Esophagus squamous epithelium (tissue), 5 donors: ENCODE measurements around the gene LPP. TPM values are rescaled to one million over a fixed set of nuclear protein-coding genes. Genes with fewer than 3 reads are reported as not detected.

ENCODE experiments used
- DNase-seq: peaks from one replicate; lab custom pipeline; 2025; lab: John Stamatoyannopoulos, UW
- H3K27ac ChIP-seq, 4 donors: fragments of 200-600 bp; sonication (generic); one replicate each; pipeline ENCODE4 v1.5.1; 2016 to 2019; ENCODE audit warnings: mild to moderate bottlenecking in 1 of 4
- H3K27me3 ChIP-seq, 4 donors: fragments of 200-600 bp; sonication (generic); 1 replicate in 3 of 4; 2 replicates in 1 of 4; pipeline versions ENCODE4 v1.5.1 to v1.6.0; 2017 to 2021; ENCODE audit warnings: antibody characterized with exemption in 1 of 4
- H3K36me3 ChIP-seq, 3 donors: fragments of 200-600 bp; sonication (generic); one replicate each; pipeline ENCODE4 v1.5.1; 2016 to 2019
- H3K4me1 ChIP-seq, 3 donors: fragments of 200-600 bp; sonication (generic); one replicate each; pipeline ENCODE4 v1.5.1; 2017 to 2019
- H3K4me3 ChIP-seq, 4 donors: fragments of 200-600 bp; sonication (generic); 1 replicate in 3 of 4; 2 replicates in 1 of 4; pipeline ENCODE4 v1.5.1; 2016 to 2019; ENCODE audit warnings: mild to moderate bottlenecking in 2 of 4, moderate library complexity in 1 of 4
- H3K9me3 ChIP-seq, 3 donors: fragments of 200-600 bp; sonication (generic); one replicate each; pipeline ENCODE4 v1.5.1; 2016 to 2019
- POLR2A ChIP-seq, 4 donors: fragments of 450-650 bp; IDR thresholded peaks; one replicate each; pipeline ENCODE4 v1.6.1; 2017; ENCODE audit warnings: antibody characterized with exemption in 4 of 4, mild to moderate bottlenecking in 4 of 4, moderate library complexity in 3 of 4
- WGBS, 2 donors: methylation state at CpG; one replicate each; pipeline ENCODE4 v1.1.5; 2018; 5-methylcytosine and 5-hydroxymethylcytosine counted together
- intact Hi-C: fragments of 100-400 bp; cut with DNase I; formaldehyde crosslinking; loops from one replicate; pipeline ENCODE4 v1.15.0; 2022
- total RNA-seq, 4 donors: library from RNA; depleted of rRNA; stranded (reverse); fragments of >200 nt; gene quantifications; one replicate each; pipeline ENCODE4 v1.1.0, GENCODE V29; 2016
- TF ChIP-seq, protein P1 (sequence below), 6 experiments: fragments of 450-650 bp in 4 of 6; fragments of 200-600 bp in 2 of 6; sonication (generic) in 2 of 6; IDR thresholded peaks; one replicate each; pipeline ENCODE4 v1.5.1; 2016 to 2019; ENCODE audit warnings: antibody characterized with exemption in 6 of 6, mild to moderate bottlenecking in 4 of 6, moderate library complexity in 4 of 6
- donor health status: DM: yes; HTN: yes; CAD: no.

LPP gene
- total RNA-seq, 4 donors from 2014 or later: 41.4 to 369 (median 97.3) TPM

DNA sequence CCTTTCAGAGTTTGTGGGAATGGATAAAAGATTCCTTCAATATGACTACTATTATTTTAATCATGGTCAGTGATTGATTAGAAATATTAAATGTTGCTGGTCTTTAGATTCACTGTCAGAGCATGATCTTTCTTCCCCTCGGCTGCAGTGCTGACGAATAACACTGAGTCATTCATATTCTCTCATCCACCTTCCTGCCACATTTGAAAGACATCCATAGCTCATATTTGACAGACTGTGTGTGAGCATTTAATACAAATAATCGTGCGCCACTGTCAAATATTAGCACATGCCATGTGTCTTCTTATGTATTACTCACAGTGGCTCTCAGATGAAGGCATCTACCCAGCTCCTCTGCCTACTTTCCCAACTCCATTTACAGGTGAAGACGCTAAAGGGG lies 541.3 kb downstream of the LPP start:
- Histone ChIP-seq H3K27ac (no peak overlapping the region), H3K4me1 (peaks cover 0 to 11% (median 0%) of the 10 kb centered on the region in 3 donors), H3K4me3 (no peak overlapping the region), H3K36me3 (no peaks in the 10 kb centered on the region), H3K27me3 (no peaks in the 10 kb centered on the region), H3K9me3 (no peaks in the 10 kb centered on the region)
- no peak for DNase-seq
- intact Hi-C loops: no loop called here
- 45 to 70% methylated on average over 5 of the region's 5 CpGs for WGBS, 2 donors
- no peak for TF ChIP-seq POLR2A (IDR thresholded peaks at IDR 0.05)
- TF ChIP-seq, protein P1, sequence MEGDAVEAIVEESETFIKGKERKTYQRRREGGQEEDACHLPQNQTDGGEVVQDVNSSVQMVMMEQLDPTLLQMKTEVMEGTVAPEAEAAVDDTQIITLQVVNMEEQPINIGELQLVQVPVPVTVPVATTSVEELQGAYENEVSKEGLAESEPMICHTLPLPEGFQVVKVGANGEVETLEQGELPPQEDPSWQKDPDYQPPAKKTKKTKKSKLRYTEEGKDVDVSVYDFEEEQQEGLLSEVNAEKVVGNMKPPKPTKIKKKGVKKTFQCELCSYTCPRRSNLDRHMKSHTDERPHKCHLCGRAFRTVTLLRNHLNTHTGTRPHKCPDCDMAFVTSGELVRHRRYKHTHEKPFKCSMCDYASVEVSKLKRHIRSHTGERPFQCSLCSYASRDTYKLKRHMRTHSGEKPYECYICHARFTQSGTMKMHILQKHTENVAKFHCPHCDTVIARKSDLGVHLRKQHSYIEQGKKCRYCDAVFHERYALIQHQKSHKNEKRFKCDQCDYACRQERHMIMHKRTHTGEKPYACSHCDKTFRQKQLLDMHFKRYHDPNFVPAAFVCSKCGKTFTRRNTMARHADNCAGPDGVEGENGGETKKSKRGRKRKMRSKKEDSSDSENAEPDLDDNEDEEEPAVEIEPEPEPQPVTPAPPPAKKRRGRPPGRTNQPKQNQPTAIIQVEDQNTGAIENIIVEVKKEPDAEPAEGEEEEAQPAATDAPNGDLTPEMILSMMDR (IDR thresholded peaks at IDR 0.05): no peak

DNA sequence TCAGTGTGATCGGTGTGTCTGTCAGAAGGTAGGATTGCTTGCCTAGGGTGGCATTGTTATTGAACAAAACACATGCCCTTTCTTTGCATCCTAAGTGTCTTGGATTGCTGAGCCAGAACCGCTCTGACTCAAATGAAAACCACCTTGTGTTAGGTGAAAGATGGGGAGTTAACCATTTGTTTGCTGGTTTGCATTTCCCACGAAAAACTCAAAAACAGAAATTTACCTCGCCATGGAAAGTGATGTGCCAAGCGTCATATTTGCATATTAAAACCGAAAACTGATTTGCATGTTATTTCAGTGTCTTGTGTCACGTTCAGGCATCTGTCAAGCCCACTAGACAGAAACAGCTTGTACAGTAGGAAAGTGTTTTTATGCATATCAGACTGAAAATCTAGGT lies 543.2 kb downstream of the LPP start:
- WGBS, 2 donors: 74 to 83% methylated on average over 7 of the region's 7 CpGs
- H3K27me3 ChIP-seq: no peaks in the 10 kb centered on the region
- no peaks in the 10 kb centered on the region for H3K36me3 ChIP-seq
- TF ChIP-seq, protein P1 (IDR thresholded peaks at IDR 0.05): no peak
- no peaks in the 10 kb centered on the region for H3K4me1 ChIP-seq
- no peak overlapping the region for H3K4me3 ChIP-seq
- no peak overlapping the region for H3K27ac ChIP-seq
- DNase-seq: no peak
- intact Hi-C loops: no loop called here
- no peaks in the 10 kb centered on the region for H3K9me3 ChIP-seq

DNA sequence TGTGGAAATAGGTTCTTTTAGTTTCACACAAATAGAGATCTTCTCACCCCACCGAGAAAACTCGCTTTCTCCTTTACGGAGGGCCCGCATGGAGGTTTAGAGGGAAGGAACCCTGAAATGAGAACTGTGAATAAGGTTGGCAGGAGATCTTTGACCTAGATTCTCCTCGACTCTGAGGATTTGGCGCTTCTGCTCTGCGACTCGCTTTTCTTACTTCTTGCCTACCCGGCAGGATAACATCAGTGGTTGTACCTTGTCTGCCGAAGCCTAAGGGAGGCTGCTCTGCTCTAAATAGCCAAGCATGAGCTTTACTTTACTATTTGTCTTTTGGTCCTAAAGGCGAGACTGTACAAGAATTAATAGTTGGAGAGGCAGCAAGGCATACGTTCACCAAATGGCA lies 544.5 kb downstream of the LPP start:
- H3K9me3 ChIP-seq: no peaks in the 10 kb centered on the region
- H3K27ac ChIP-seq: no peak overlapping the region
- intact Hi-C loops: no loop called here
- WGBS, 2 donors: 92 to 94% methylated on average over 11 to 12 of the region's 12 CpGs
- DNase-seq: no peak
- TF ChIP-seq, protein P1 (IDR thresholded peaks at IDR 0.05): no peak
- no peak for TF ChIP-seq POLR2A (IDR thresholded peaks at IDR 0.05)
- no peaks in the 10 kb centered on the region for H3K27me3 ChIP-seq
- no peaks in the 10 kb centered on the region for H3K36me3 ChIP-seq
- no peak overlapping the region for H3K4me3 ChIP-seq
- no peaks in the 10 kb centered on the region for H3K4me1 ChIP-seq

DNA sequence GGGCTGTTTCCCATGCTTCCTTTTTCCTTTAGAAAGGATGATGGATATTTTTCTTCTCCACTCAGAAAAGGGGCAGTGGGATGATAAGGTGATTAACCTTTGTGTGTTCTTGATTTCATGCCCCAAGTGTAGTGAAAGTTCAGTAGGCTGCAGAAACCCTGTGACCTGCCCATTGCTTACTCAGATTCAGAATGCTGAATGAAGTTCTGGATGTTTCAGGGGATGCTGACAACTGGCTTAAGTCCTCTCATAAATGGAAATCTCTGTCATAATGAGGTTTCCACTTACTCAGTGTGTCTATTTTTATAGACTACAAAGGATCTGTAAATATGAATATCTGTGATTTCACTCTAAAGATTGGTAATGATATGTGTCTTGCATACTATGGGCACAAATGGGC lies 546.5 kb downstream of the LPP start:
- H3K4me3 ChIP-seq: no peak overlapping the region
- TF ChIP-seq POLR2A (IDR thresholded peaks at IDR 0.05): no peak
- TF ChIP-seq, protein P1 (IDR thresholded peaks at IDR 0.05): no peak
- no peaks in the 10 kb centered on the region for H3K36me3 ChIP-seq
- intact Hi-C loops: no loop called here
- H3K9me3 ChIP-seq: no peaks in the 10 kb centered on the region
- H3K4me1 ChIP-seq: no peaks in the 10 kb centered on the region
- DNase-seq: no peak
- H3K27me3 ChIP-seq: no peaks in the 10 kb centered on the region
- H3K27ac ChIP-seq: no peak overlapping the region

DNA sequence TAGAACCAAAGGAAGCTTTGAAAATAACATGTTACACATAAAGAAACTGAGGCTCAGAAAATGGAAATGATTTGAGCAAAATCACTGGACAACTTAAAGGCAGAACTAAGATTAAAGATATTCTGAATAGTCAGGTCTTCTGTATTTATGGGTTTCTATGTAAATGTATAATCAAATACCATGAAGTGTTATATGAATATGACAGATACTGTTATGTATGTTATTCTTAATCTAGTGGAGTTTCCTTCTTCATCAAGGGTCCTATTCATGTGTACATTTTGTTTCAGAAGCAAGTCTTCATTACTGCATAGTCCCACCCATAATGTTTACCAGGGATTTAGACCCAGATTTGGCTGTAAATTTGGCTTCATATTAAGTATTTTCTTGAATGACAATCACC lies 547.0 kb downstream of the LPP start:
- Histone ChIP-seq H3K27me3 (no peaks in the 10 kb centered on the region), H3K4me1 (no peaks in the 10 kb centered on the region), H3K27ac (no peak overlapping the region), H3K4me3 (no peak overlapping the region), H3K36me3 (no peaks in the 10 kb centered on the region), H3K9me3 (no peaks in the 10 kb centered on the region)
- TF ChIP-seq, protein P1 (IDR thresholded peaks at IDR 0.05): no peak
- TF ChIP-seq POLR2A (IDR thresholded peaks at IDR 0.05): no peak
- DNase-seq: no peak
- intact Hi-C loops: no loop called here
